A673 (cell line): ENCODE results near the gene OR6C2. TPM values are rescaled to one million over a fixed set of nuclear protein-coding genes. Genes with fewer than 3 reads are reported as not detected.

Source experiments
- BruUV-seq: library from RNA; stranded (reverse); fragments of 400-500 nt; replicated peaks from 2 replicates; lab custom pipeline; 2021; lab: Mats Ljungman, UMichigan
- CTCF ChIA-PET: fragments of 300-600 bp; sonication (Branson Sonifier 250); formaldehyde crosslinking; loops from one replicate; lab custom pipeline; 2022; ENCODE audit warnings: antibody characterized with exemption; lab: Charles Lee
- POLR2A ChIA-PET: fragments of 300-600 bp; sonication (Branson Sonifier 250); formaldehyde crosslinking; loops from one replicate; lab custom pipeline; 2022; ENCODE audit warnings: antibody characterized with exemption; ENCODE audit not compliant: low non-redundant PET; lab: Charles Lee
- DNase-seq: peaks from one replicate; pipeline ENCODE4 v3.0.0-alpha.2; 2015; ENCODE audit warnings: low spot score
- H3K27ac ChIP-seq: fragments of 200-600 bp; sonication (generic); 2 replicates; pipeline ENCODE4 v1.5.1; 2016; ENCODE audit warnings: mixed run types, low read depth, mild to moderate bottlenecking, mixed read lengths, antibody characterized with exemption, low read length; ENCODE audit not compliant: poor library complexity, severe bottlenecking
- H3K27me3 ChIP-seq: fragments of 200-600 bp; sonication (generic); replicated peaks from 2 replicates; pipeline ENCODE4 v1.6.1; 2017; ENCODE audit warnings: mixed run types, low read depth, mild to moderate bottlenecking, mixed read lengths, antibody characterized with exemption, low read length; ENCODE audit not compliant: insufficient read depth, poor library complexity
- H3K36me3 ChIP-seq: fragments of 200-600 bp; sonication (generic); 2 replicates; pipeline ENCODE4 v1.6.1; 2016; ENCODE audit warnings: mixed run types, mild to moderate bottlenecking, mixed read lengths, antibody characterized with exemption, low read length; ENCODE audit not compliant: insufficient read depth, poor library complexity, severe bottlenecking
- H3K4me1 ChIP-seq: fragments of 200-600 bp; sonication (generic); 2 replicates; pipeline ENCODE4 v1.6.1; 2017; ENCODE audit warnings: mixed run types, mild to moderate bottlenecking, mixed read lengths, antibody characterized with exemption, low read length; ENCODE audit not compliant: insufficient read depth, poor library complexity, severe bottlenecking
- H3K4me3 ChIP-seq: fragments of 200-600 bp; sonication (generic); 2 replicates; pipeline ENCODE4 v1.5.1; 2016; ENCODE audit warnings: low read depth, mixed run types, mild to moderate bottlenecking, mixed read lengths, low read length; ENCODE audit not compliant: poor library complexity, severe bottlenecking
- H3K9me3 ChIP-seq: fragments of 200-600 bp; sonication (generic); 2 replicates; pipeline ENCODE4 v1.6.1; 2016; ENCODE audit warnings: mixed run types, low read depth, mild to moderate bottlenecking, mixed read lengths, antibody characterized with exemption, low read length; ENCODE audit not compliant: poor library complexity, severe bottlenecking
- CTCF ChIP-seq: fragments of 300-800, 200-600 bp; sonication (generic); conservative IDR thresholded peaks from 2 replicates; pipeline ENCODE4 v1.5.1; 2017; ENCODE audit warnings: low read depth, mild to moderate bottlenecking, antibody characterized with exemption, low read length, moderate library complexity, mixed read lengths
- EZH2 ChIP-seq: fragments of 200-600 bp; sonication (generic); IDR thresholded peaks from 2 replicates; pipeline ENCODE4 v1.6.1; 2017; ENCODE audit warnings: borderline replicate concordance, low read depth, mild to moderate bottlenecking, mixed read lengths, antibody characterized with exemption, low read length; ENCODE audit not compliant: poor library complexity, severe bottlenecking
- intact Hi-C: fragments of 100-400 bp; cut with micrococcal nuclease; formaldehyde crosslinking; loops from one replicate; pipeline ENCODE4 v1.10.0; 2022; ENCODE audit not compliant: unreplicated experiment
- total RNA-seq: library from RNA; stranded (reverse); gene quantifications from 2 replicates; pipeline ENCODE4 v1.2.3, GENCODE V29; 2021

OR6C2 gene
- total RNA-seq, 1 experiment from 2014 or later = not detected

GRCh38 chr12:55492078-55492477 is 48.2 kb downstream of the OR6C2 start, which contains the start of gene OR6C68:
Gene OR6C68 (plus strand): TSS chr12:55492378. CDS start chr12:55492378, 0 bp downstream.
- H3K4me1 ChIP-seq = no peaks in the 10 kb centered on the region
- DNase-seq = no peak
- no peak for TF ChIP-seq CTCF
- TF ChIP-seq EZH2 = no peak
- ChIA-PET CTCF (no interaction called here), POLR2A (no interaction called here)
- no peaks in the 10 kb centered on the region for H3K36me3 ChIP-seq
- H3K9me3 ChIP-seq = no peaks in the 10 kb centered on the region
- BruUV-seq = no TSS peak
- H3K27ac ChIP-seq = no peak within 1 kb of the TSS
- peaks cover 8% of the 10 kb centered on the region for H3K27me3 ChIP-seq
- intact Hi-C loops = no loop called here
- H3K4me3 ChIP-seq = no peak within 1 kb of the TSS

- no TSS peak for BruUV-seq
- DNase-seq = no peak
- POLR2A ChIA-PET = no interaction called here
- H3K9me3 ChIP-seq = no peaks in the 10 kb centered on the region
- H3K4me3 ChIP-seq = no peak overlapping the region
- CTCF ChIA-PET = no interaction called here
- TF ChIP-seq EZH2 = no peak
- H3K4me1 ChIP-seq = no peaks in the 10 kb centered on the region
- H3K27ac ChIP-seq = no peak overlapping the region
- H3K36me3 ChIP-seq = no peaks in the 10 kb centered on the region
- H3K27me3 ChIP-seq = peaks cover 21% of the 10 kb centered on the region
- intact Hi-C loops = no loop called here
These were observed 51.6 kb downstream of the OR6C2 start for GRCh38 chr12:55495490-55495889.

- no peaks in the 10 kb centered on the region for H3K9me3 ChIP-seq
- CTCF ChIA-PET = no interaction called here
- no peak for DNase-seq
- no peak for TF ChIP-seq CTCF
- TF ChIP-seq EZH2 = no peak
- POLR2A ChIA-PET = no interaction called here
- H3K4me3 ChIP-seq = no peak overlapping the region
- H3K4me1 ChIP-seq = no peaks in the 10 kb centered on the region
- no peak overlapping the region for H3K27ac ChIP-seq
- intact Hi-C loops = no loop called here
- H3K36me3 ChIP-seq = no peaks in the 10 kb centered on the region
- no TSS peak for BruUV-seq
- peaks cover 35% of the 10 kb centered on the region for H3K27me3 ChIP-seq
These were observed 55.4 kb downstream of the OR6C2 start for GRCh38 chr12:55499231-55499630.

- Histone ChIP-seq H3K4me1 (no peaks in the 10 kb centered on the region), H3K27ac (no peak overlapping the region), H3K4me3 (no peak overlapping the region), H3K36me3 (no peaks in the 10 kb centered on the region), H3K27me3 (peaks cover 35% of the 10 kb centered on the region), H3K9me3 (no peaks in the 10 kb centered on the region)
- no peak for DNase-seq
- CTCF ChIA-PET = no interaction called here
- TF ChIP-seq CTCF (no peak), EZH2 (no peak)
- intact Hi-C loops = no loop called here
- POLR2A ChIA-PET = no interaction called here
- no TSS peak for BruUV-seq
These were observed 56.0 kb downstream of the OR6C2 start for GRCh38 chr12:55499810-55500252.
